ENCODE data around the gene TBC1D23.

DNA sequence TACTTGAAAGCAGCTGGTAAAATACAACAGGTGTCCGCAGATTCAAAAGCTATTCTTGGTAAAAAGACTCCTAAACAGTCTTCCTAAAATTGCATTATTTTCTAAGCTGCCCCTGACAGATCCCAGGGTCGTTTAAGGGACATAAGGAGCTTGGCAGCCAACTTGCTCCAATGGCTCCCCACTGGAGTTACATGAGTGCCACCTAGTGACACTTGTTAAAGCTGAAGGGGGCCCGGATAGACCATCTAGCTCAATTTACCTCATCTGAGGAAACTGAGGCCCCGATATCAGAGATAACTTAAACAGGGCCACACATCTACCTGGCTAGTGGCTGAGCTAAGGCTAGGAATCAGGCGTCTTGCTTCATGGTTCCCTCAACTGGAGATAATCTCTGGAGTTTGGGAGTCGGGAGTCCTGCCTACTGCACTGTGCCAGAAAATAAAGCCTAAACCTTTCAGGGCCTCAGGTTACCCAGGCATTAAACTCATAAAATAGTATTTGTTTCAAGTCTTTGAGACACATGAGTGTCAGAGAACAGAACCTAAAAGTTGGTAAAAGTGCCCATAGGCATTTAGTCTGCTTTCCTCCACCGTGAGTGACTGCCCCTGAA, 6.5 kb upstream of the TBC1D23 start:
- TF ChIP-seq, protein P1, sequence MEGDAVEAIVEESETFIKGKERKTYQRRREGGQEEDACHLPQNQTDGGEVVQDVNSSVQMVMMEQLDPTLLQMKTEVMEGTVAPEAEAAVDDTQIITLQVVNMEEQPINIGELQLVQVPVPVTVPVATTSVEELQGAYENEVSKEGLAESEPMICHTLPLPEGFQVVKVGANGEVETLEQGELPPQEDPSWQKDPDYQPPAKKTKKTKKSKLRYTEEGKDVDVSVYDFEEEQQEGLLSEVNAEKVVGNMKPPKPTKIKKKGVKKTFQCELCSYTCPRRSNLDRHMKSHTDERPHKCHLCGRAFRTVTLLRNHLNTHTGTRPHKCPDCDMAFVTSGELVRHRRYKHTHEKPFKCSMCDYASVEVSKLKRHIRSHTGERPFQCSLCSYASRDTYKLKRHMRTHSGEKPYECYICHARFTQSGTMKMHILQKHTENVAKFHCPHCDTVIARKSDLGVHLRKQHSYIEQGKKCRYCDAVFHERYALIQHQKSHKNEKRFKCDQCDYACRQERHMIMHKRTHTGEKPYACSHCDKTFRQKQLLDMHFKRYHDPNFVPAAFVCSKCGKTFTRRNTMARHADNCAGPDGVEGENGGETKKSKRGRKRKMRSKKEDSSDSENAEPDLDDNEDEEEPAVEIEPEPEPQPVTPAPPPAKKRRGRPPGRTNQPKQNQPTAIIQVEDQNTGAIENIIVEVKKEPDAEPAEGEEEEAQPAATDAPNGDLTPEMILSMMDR (IDR thresholded peaks at IDR 0.05; ENCODE audit: insufficient read depth, low read depth, low read length): peak; percentile 69
- no peak for TF ChIP-seq EZH2 (IDR thresholded peaks at IDR 0.05; ENCODE audit: insufficient read depth, low read length)

All from astrocyte (in vitro differentiated cells and primary cell).